ENCODE results near the gene IL20.

The IL20 gene

GRCh38 chr1:206883160-206883559 is 17.7 kb downstream of the IL20 start:
- no peak for DNase-seq

- DNase-seq: no peak
Measured at GRCh38 chr1:206883876-206884275, 18.5 kb downstream of the IL20 start.

GRCh38 chr1:206885341-206886060 is 20.1 kb downstream of the IL20 start:
- DNase-seq: no peak

GRCh38 chr1:206886831-206887230 is 21.4 kb downstream of the IL20 start:
- DNase-seq: no peak

- no peak for DNase-seq
Measured at GRCh38 chr1:206887701-206888100, 22.3 kb downstream of the IL20 start.

GRCh38 chr1:206890125-206891060 is 25.0 kb downstream of the IL20 start:
- no peak for DNase-seq

GRCh38 chr1:206891412-206891811 is 26.0 kb downstream of the IL20 start:
- DNase-seq: no peak

- DNase-seq: no peak
Measured at GRCh38 chr1:206892351-206892984, 27.0 kb downstream of the IL20 start.

GRCh38 chr1:206893380-206893779 is 28.0 kb downstream of the IL20 start:
- no peak for DNase-seq

GRCh38 chr1:206895325-206895724 is 29.9 kb downstream of the IL20 start:
- DNase-seq: no peak

GRCh38 chr1:206895837-206896242 is 30.4 kb downstream of the IL20 start:
- no peak for DNase-seq

- no peak for DNase-seq
Measured at GRCh38 chr1:206896261-206896660, 30.8 kb downstream of the IL20 start.

- DNase-seq: no peak
Measured at GRCh38 chr1:206897175-206897574, 31.8 kb downstream of the IL20 start, which contains the start of gene IL24. Gene IL24, plus strand, starts transcription at chr1:206897443. Its CDS starts 390 bp downstream, at chr1:206897833.

GRCh38 chr1:206898089-206898914 is 32.9 kb downstream of the IL20 start:
- no peak for DNase-seq

- DNase-seq: no peak
Measured at GRCh38 chr1:206898915-206899431, 33.5 kb downstream of the IL20 start.

- no peak for DNase-seq
Measured at GRCh38 chr1:206899717-206900116, 34.3 kb downstream of the IL20 start.

GRCh38 chr1:206900149-206900548 is 34.7 kb downstream of the IL20 start:
- no peak for DNase-seq

- DNase-seq: no peak
Measured at GRCh38 chr1:206901944-206902343, 36.5 kb downstream of the IL20 start.

- DNase-seq: no peak
Measured at GRCh38 chr1:206902702-206903101, 37.3 kb downstream of the IL20 start.

- DNase-seq: no peak
Measured at GRCh38 chr1:206903687-206904086, 38.3 kb downstream of the IL20 start.

- no peak for DNase-seq
Measured at GRCh38 chr1:206904423-206905142, 39.2 kb downstream of the IL20 start.
